Transverse colon (tissue), 4 donors: ENCODE results near the gene PSMB7. TPM values are rescaled to one million over a fixed set of nuclear protein-coding genes. Genes with fewer than 3 reads are reported as not detected.

Experiments used
- DNase-seq: peaks from one replicate; pipeline ENCODE4 v3.0.0-alpha.2; 2019
- H3K27ac ChIP-seq, 4 donors: fragments of 200-600 bp; sonication (generic); 2 replicates each; pipeline ENCODE4 v1.5.1; 2016 to 2018; ENCODE audit warnings: inconsistent platforms in 4 of 4
- H3K27me3 ChIP-seq: fragments of 200-600 bp; sonication (generic); 2 replicates; pipeline ENCODE4 v1.5.1; 2017; ENCODE audit warnings: inconsistent platforms
- H3K36me3 ChIP-seq, 4 donors: fragments of 200-600 bp; sonication (generic); 2 replicates each; pipeline ENCODE4 v1.5.1; 2017 to 2019; ENCODE audit warnings: inconsistent platforms in 4 of 4
- H3K4me1 ChIP-seq, 4 donors: fragments of 200-600 bp; sonication (generic); 2 replicates each; pipeline ENCODE4 v1.5.1; 2017 to 2020; ENCODE audit warnings: inconsistent platforms in 4 of 4
- H3K4me3 ChIP-seq, 4 donors: fragments of 200-600 bp; sonication (generic); 1 replicate in 1 of 4; 2 replicates in 3 of 4; pipeline versions ENCODE4 v1.5.1 to v1.6.1; 2017 to 2019; ENCODE audit warnings: inconsistent platforms in 4 of 4
- H3K9me3 ChIP-seq, 2 donors: fragments of 200-600 bp; sonication (generic); 2 replicates each; pipeline ENCODE4 v1.5.1; 2017 to 2019; ENCODE audit warnings: inconsistent platforms in 2 of 2
- EP300 ChIP-seq: sonication (generic); formaldehyde crosslinking; IDR thresholded peaks from one replicate; pipeline ENCODE4 v1.6.1; 2017; ENCODE audit warnings: antibody characterized with exemption, low read depth
- POLR2A ChIP-seq: fragments of 450-650 bp; IDR thresholded peaks from one replicate; pipeline ENCODE4 v1.6.1; 2016; ENCODE audit warnings: antibody characterized with exemption, mild to moderate bottlenecking, moderate library complexity
- POLR2AphosphoS5 ChIP-seq, 3 donors: sonication (generic); formaldehyde crosslinking; IDR thresholded peaks; one replicate each; pipeline ENCODE4 v1.6.1; 2016; ENCODE audit warnings: antibody characterized with exemption in 3 of 3
- WGBS, 2 donors: methylation state at CpG; one replicate each; pipeline ENCODE4 v1.1.5; 2018; ENCODE audit warnings: low coverage in 1 of 2; 5-methylcytosine and 5-hydroxymethylcytosine counted together
- in situ Hi-C, 4 donors: fragments of 200-750 bp; cut with MboI; loops; one replicate each; pipeline versions ENCODE4 v1.15.0 to v1.15.1; 2017; ENCODE audit warnings: low sequenced_read_pairs in 3 of 4, low pct_ligation_motif_present in 1 of 4, low pct_unique_long_range_greater_than_20kb in 1 of 4
- intact Hi-C: fragments of 100-400 bp; cut with DNase I; formaldehyde crosslinking; loops from one replicate; pipeline ENCODE4 v1.15.1; 2023; ENCODE audit warnings: low total_unique reads
- total RNA-seq, 4 donors: library from RNA; depleted of rRNA; stranded (reverse); fragments of >200 nt; gene quantifications; one replicate each; pipeline ENCODE4 v1.1.0, GENCODE V29; 2016
- TF ChIP-seq, protein P1 (sequence below), 5 experiments: fragments of 200-600 bp in 3 of 5; fragments of 450-650 bp in 2 of 5; sonication (generic) in 3 of 5; IDR thresholded peaks; 1 replicate in 2 of 5; 2 replicates in 3 of 5; pipeline ENCODE4 v1.5.1; 2016 to 2017; ENCODE audit warnings: antibody characterized with exemption in 5 of 5, inconsistent platforms in 3 of 5, mild to moderate bottlenecking in 2 of 5, moderate library complexity in 1 of 5

PSMB7 gene
- total RNA-seq, 4 donors from 2014 or later = 11.6 to 136 (median 51.6) TPM

- DNase-seq = no peak
- WGBS, 2 donors = 92% methylated on average over 13 of the region's 18 CpGs; no CpG with 5 or more reads in 1 of the 2 donors
- no peak overlapping the region for H3K4me3 ChIP-seq
- in situ Hi-C loops (no loop called here), intact Hi-C loops (no loop called here)
- no peaks in the 10 kb centered on the region for H3K9me3 ChIP-seq
- H3K36me3 ChIP-seq = peaks cover 0 to 8% (median 4%) of the 10 kb centered on the region in 4 donors
- no peaks in the 10 kb centered on the region for H3K27me3 ChIP-seq
- peaks cover 4 to 13% (median 8%) of the 10 kb centered on the region in 4 donors for H3K4me1 ChIP-seq
- TF ChIP-seq POLR2AphosphoS5 (IDR thresholded peaks at IDR 0.05) = no peak
- no peak for TF ChIP-seq EP300
- TF ChIP-seq, protein P1, sequence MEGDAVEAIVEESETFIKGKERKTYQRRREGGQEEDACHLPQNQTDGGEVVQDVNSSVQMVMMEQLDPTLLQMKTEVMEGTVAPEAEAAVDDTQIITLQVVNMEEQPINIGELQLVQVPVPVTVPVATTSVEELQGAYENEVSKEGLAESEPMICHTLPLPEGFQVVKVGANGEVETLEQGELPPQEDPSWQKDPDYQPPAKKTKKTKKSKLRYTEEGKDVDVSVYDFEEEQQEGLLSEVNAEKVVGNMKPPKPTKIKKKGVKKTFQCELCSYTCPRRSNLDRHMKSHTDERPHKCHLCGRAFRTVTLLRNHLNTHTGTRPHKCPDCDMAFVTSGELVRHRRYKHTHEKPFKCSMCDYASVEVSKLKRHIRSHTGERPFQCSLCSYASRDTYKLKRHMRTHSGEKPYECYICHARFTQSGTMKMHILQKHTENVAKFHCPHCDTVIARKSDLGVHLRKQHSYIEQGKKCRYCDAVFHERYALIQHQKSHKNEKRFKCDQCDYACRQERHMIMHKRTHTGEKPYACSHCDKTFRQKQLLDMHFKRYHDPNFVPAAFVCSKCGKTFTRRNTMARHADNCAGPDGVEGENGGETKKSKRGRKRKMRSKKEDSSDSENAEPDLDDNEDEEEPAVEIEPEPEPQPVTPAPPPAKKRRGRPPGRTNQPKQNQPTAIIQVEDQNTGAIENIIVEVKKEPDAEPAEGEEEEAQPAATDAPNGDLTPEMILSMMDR (IDR thresholded peaks at IDR 0.05) = no peak
- no peak for TF ChIP-seq POLR2A
- no peak overlapping the region for H3K27ac ChIP-seq
Measured at GRCh38 chr9:124340219-124341069, 74.8 kb downstream of the PSMB7 start.

GRCh38 chr9:124339603-124340146 is 75.6 kb downstream of the PSMB7 start:
- no peak for DNase-seq
- Histone ChIP-seq H3K9me3 (no peaks in the 10 kb centered on the region), H3K27me3 (no peaks in the 10 kb centered on the region), H3K36me3 (peaks cover 0 to 8% (median under 1%) of the 10 kb centered on the region in 4 donors), H3K4me1 (peaks cover 4 to 13% (median 8%) of the 10 kb centered on the region in 4 donors), H3K27ac (no peak overlapping the region), H3K4me3 (no peak overlapping the region)
- WGBS, 2 donors = 90% methylated on average over 13 of the region's 13 CpGs; no CpG with 5 or more reads in 1 of the 2 donors
- intact Hi-C loops = no loop called here
- in situ Hi-C loops = no loop called here
- TF ChIP-seq POLR2AphosphoS5 (IDR thresholded peaks at IDR 0.05) = no peak
- no peak for TF ChIP-seq EP300
- TF ChIP-seq POLR2A = no peak
- TF ChIP-seq, protein P1 (IDR thresholded peaks at IDR 0.05) = no peak

- Histone ChIP-seq H3K4me3 (no peak overlapping the region), H3K9me3 (no peaks in the 10 kb centered on the region), H3K4me1 (peaks cover 0 to 5% (median 2%) of the 10 kb centered on the region in 4 donors), H3K36me3 (peaks cover 0 to 8% (median 0%) of the 10 kb centered on the region in 4 donors), H3K27me3 (no peaks in the 10 kb centered on the region), H3K27ac (no peak overlapping the region)
- no peak for DNase-seq
- intact Hi-C loops (no loop called here), in situ Hi-C loops (no loop called here)
- TF ChIP-seq, protein P1 (IDR thresholded peaks at IDR 0.05) = no peak
- no peak for TF ChIP-seq POLR2A
- TF ChIP-seq EP300 = no peak
- WGBS, 2 donors = 94 to 100% methylated on average over 5 of the region's 5 CpGs
Measured at GRCh38 chr9:124337562-124337961, 77.7 kb downstream of the PSMB7 start.

DNA sequence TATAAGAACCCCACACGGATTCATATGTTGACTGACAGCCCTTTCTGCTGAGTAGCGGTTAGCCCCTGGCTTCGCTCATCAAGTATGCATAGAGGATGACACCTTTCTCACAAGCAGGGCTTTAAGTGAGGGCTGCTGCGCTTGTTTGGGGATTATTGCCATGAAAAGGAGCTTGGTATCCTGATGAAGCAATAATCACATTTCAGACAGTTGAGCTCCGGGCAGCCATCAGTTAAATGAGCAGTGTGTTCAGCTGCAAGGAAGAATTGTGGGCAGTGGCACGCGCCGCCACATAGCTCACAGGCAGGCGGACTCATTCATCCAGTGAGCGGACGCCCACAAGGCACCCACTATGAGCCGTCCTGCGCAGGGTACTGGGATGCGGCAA is 79.9 kb downstream of the PSMB7 start:
- TF ChIP-seq POLR2AphosphoS5 (IDR thresholded peaks at IDR 0.05) (no peak), EP300 (no peak), POLR2A (no peak)
- TF ChIP-seq, protein P1 (IDR thresholded peaks at IDR 0.05) = no peak
- no peak for DNase-seq
- Histone ChIP-seq H3K4me1 (no peaks in the 10 kb centered on the region), H3K4me3 (no peak overlapping the region), H3K36me3 (peaks cover 0 to 8% (median 0%) of the 10 kb centered on the region in 4 donors), H3K27ac (no peak overlapping the region), H3K9me3 (no peaks in the 10 kb centered on the region), H3K27me3 (no peaks in the 10 kb centered on the region)
- in situ Hi-C loops = no loop called here
- WGBS, 2 donors = 87% methylated on average over 14 of the region's 14 CpGs; no CpG with 5 or more reads in 1 of the 2 donors
- intact Hi-C loops = no loop called here
